Right ventricle myocardium superior (tissue), 1 donor: ENCODE results near the gene APBA1. TPM values are rescaled to one million over a fixed set of nuclear protein-coding genes. Genes with fewer than 3 reads are reported as not detected.

Source experiments
- ATAC-seq: fragments of 200-7000 bp; cut with Tn5 transposase; one replicate; pipeline ENCODE4 v1.9.1; 2020; ENCODE audit warnings: mild to moderate bottlenecking; ENCODE audit not compliant: poor library complexity
- DNase-seq: peaks from one replicate; pipeline ENCODE4 v3.0.0-alpha.2; 2020
- intact Hi-C: fragments of 100-400 bp; cut with DNase I; formaldehyde crosslinking; loops from one replicate; pipeline ENCODE4 v1.11.2; 2022
- total RNA-seq: library from RNA; stranded (reverse); fragmentation: NEBNext Ultra II Directional; extraction: Animal tissue kit (Norgen Biotek cat#: 25700); gene quantifications from one replicate; pipeline ENCODE4 v1.2.1, GENCODE V29; 2021
- donor health status: DM: no; HTN: yes; CAD: no; lungs with severe emphysema.

The APBA1 gene
- total RNA-seq, 1 donor from 2014 or later: 2.0 TPM

DNA sequence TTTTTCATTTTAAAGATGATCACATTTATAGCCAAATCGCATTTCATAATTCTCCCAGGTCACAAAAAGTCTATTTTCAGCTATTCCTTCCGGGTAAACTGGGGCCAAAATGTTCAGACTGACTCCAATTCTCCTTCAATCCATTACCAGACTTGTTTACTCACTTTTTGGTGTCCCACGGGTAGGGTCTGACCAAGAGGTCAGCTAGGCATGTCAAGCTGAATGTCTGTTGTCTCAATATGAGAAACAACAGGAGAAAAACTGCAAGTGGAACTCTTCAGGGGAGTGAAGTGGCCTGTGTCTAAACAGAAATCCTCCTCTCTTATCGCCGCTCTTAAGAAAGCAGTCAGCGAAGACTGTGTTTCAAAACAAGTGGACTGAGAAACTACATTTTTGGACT is 171.3 kb downstream of the APBA1 start:
- ATAC-seq (peak; percentile 51), DNase-seq (no peak)
- intact Hi-C loops: no loop called here

DNA sequence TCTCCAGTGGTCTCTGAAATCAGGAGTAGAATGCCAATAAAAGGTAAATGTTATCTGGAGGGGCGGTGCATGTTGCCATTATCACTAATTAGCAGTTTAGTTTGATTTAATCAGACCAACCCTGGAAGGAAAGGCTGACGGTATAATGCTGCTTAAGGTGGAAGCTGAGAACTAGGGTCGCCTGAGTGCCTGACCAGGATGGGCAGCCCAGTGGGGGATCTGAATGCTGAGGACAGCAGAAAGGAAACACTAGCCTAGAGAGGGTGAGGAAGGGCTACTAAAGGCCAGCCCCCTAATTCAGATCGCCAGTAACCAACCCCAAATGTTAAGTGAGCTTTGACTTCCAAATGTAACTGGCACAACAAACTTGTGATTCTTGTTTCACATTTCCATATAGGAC is 172.2 kb downstream of the APBA1 start:
- intact Hi-C loops: no loop called here
- no peak for DNase-seq
- ATAC-seq: no peak

DNA sequence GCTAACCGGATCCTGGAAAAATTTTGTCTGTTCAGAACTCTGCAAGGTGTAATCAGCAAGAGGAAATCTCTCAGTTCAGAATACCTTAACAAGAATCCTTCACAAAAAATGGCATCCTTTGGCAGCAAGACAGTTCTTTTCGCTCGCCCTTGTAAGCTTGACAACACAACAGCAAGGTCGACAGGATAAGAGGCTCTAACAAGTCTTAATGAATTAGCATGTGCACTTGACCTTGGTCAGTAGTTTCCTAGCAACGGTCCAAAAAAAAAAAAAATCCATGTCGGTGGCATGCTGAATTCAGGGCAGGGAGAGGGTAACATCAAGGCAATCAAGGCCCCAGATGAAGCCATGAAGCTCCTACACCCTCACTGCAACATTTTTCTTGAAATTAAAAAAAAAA is 172.8 kb downstream of the APBA1 start:
- ATAC-seq (no peak), DNase-seq (no peak)
- intact Hi-C loops: no loop called here

DNA sequence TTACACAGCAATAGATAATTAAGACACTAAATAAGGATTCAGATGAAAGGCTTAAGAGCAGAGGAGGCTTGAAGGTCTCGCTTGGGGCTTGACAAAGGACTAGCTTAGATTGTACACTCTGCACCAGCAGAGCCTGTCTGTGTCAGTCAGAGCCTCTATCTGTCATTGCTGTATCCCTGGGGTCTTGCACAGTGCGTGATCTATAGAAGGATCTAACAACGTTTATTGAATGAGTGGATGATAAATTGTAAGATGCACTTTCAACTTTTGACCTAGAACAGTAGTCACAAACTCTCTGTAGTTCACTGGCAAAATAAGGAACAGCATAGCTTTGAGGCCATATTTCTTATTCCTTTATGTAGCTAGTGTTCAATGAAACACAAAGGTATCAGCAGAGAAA is 173.7 kb downstream of the APBA1 start:
- ATAC-seq: no peak
- DNase-seq: no peak
- intact Hi-C loops: no loop called here

DNA sequence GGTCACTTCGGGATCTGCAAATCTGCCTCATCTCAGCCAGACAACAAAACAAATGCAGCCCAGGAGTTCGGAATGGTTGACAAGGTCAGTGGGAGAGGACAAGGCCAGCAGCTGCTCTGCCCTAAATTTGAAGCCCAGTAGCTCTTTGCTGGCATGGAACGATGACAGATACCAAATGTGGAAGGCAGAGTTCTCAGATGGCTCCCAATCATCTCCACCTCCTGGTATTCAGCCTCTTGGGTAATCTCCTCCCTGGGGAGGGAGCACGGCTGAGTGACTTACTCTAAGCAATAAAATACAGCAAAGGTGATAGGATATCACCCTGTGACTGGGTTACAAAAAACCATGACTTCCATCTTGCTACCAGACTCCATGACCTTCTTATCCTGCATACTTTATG is 174.4 kb downstream of the APBA1 start:
- DNase-seq: no peak
- intact Hi-C loops: no loop called here
- no peak for ATAC-seq

DNA sequence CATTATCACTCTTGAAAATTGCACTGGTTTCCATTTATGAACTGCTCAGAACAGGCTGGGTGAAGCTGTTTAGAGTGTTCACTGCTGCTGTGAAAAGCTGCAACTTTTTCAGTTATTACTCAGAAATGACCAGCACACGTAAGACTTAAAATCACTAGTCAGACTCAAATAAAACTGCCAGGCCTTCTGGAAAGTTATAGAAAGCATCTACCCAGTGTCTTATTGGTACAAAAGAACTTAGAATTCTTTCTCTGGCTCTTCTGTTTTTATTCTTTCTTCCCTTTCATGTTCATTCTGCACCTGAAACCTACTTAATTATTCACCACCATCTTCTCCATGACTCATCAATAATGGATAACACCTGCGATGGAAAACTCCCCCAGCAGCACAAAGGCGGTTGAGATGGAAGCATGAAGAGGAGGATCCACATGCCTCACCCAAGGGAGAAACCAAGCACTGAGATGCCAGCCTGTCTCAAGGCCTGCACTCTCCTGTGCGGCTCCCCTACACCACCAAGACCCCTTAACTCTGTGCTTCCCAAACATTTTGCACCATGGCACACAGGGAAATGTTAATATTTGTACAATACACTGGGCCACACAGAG is 175.2 kb downstream of the APBA1 start:
- intact Hi-C loops: no loop called here
- DNase-seq (no peak), ATAC-seq (no peak)

DNA sequence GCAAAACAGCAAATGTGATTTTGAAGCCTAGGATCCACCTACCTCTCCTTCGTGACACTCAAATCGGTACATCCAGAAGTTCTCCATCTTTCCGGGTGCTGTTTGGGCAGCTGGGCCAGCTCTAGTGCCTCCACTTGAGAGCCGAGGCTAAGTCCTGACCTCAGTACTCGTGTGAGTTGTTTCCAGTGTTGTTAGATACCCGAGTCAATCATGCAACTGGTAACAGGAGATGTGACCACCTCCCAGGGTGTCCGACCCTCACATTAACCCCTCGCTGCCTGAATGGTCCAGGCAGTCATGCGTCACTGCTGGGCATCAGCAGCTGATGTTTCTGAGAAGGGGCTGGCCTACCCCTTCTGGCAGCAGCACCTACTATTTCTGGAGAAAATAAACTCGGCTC is 176.9 kb downstream of the APBA1 start:
- DNase-seq: no peak
- intact Hi-C loops: no loop called here
- no peak for ATAC-seq

DNA sequence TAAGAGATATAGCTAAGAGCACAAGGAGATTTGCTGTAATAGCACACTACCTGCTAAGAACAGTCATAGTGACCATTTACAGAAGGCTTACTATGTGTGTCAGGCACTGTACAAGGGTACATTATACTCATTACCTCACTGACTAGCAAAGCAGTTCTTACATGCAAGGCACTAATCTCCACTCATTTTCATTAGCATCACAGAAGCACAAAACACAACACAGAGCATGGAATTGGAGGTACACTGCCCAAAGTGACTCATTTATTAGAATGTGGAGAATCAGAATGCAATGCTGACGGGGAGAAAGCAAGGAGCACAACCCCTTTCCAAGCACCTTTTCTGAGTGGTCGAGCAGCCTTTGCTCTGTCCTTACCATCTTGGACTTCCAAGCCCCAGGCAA is 177.4 kb downstream of the APBA1 start:
- no peak for DNase-seq
- intact Hi-C loops: no loop called here

DNA sequence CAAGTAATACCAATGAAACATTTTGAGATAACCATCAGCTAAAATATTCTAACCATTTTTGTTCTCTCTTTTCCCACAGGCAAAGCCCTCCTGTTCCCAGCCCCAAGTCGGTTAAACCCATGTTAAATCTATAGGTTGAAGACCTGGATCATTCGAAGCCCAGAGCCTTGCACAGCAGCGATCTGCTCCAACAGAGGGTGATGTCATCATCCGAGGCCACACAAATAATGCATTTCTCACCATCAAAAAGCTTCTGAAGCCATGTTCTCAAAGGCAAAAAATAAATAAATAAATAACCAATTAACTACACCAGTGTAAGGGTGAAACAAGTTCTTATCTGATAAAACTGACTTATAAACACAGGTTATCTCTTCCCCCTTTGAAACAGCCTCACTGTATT is 178.0 kb downstream of the APBA1 start:
- DNase-seq: no peak
- intact Hi-C loops: no loop called here
- no peak for ATAC-seq

More for the DNA sequence above, 177.4 kb downstream of the APBA1 start:
- no peak for ATAC-seq

DNA sequence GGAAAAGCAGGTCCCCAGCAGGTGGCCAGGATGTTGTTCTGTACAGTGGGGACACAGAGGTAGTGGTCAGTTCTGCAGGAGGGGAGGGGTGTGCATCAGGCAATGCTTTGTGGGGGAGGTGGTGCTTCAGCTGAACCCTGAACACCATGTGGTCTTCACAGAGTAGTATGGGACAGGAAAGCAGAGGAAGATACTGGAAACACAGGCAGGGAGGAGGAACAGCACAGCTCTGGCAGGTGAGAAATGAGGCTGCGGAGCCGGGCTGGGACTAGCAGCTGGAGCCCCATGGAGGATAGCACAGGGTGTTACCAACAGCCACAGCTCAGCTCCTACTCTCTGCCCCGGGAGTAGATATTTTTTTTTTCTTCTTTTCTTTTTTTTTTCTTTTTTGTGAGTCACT is 185.7 kb downstream of the APBA1 start:
- DNase-seq: no peak
- intact Hi-C loops: no loop called here
- no peak for ATAC-seq

DNA sequence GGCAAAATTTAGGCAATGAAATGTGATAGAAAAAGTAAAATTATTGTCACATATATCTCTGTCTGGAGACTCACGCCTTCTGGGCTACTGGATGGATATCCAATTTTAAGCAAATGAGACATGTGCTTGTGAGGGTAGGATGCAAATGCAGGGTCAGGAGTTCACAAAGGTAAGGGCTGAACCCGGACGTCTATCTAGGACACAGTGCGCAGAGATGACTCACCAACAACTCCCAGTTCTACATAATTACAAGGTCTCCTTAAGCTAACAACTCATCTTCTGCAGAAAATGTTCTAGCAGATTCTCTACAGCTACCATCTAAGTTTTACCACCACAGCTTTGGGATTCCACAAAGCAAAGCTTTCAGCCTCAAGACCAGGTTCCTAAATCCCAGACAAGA is 186.7 kb downstream of the APBA1 start:
- ATAC-seq (no peak), DNase-seq (no peak)
- intact Hi-C loops: no loop called here

DNA sequence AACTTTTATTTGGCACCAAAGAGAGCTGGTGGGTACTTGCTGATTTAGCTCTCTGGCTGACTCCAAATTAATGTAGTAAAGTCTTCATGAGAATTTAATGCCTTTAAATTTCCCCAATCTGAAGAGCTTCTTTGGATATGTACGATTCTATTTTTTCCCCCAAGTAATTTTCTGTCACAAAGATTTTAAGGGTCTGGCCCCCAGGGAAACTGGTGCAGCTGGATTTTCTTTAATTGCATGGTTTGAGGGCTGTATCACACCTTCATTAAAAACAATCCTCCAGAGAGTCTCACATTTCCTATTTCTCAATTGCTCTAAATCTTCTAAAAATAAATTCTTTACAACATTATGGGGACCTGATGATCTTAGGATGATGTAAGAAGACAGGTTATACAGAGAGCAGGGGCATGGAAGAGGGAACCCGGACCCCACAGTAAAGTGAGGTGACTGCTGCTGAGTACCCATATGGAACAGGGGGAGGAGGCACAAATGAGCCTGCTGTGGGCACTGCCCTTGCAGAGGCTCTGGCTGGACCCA is 188.2 kb downstream of the APBA1 start:
- DNase-seq (no peak), ATAC-seq (no peak)
- intact Hi-C loops: no loop called here

DNA sequence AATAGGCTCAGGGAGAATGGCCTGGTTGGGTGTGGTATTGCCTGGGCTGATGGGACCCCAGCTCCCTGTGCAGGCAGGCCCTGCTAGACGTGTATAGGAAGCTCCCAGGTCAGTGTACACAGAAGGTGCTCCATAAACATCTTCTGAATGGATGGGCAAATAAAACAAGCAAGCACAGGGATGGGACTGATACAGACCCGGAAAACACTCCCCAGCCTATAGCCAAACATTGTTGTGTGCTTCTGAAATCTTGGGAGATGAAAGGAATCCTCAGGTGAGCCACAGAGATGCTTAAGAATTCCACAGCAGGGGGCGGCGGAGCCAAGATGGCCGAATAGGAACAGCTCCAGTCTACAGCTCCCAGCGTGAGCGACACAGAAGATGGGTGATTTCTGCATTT is 195.4 kb downstream of the APBA1 start:
- intact Hi-C loops: no loop called here
- DNase-seq (no peak), ATAC-seq (no peak)

DNA sequence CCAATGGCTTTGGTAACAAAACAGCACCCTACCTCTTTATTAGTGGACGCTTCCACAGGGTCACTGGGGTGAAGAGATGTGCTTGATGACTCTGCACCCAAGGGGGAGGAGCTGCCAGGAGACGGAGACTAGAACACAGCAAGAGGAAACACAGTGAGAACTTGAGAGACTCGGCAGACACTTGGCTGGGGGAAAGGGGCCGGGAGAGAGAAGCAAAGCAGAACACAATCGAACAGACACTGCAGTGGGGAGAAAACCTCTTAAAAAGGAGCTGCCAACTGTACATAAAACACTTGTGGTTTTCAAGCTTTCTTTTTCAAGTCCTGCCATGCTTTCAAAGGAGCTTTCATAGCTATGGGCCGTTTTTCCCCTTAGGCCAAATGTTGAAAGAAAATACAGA is 196.2 kb downstream of the APBA1 start:
- DNase-seq: no peak
- ATAC-seq: no peak
- intact Hi-C loops: no loop called here

DNA sequence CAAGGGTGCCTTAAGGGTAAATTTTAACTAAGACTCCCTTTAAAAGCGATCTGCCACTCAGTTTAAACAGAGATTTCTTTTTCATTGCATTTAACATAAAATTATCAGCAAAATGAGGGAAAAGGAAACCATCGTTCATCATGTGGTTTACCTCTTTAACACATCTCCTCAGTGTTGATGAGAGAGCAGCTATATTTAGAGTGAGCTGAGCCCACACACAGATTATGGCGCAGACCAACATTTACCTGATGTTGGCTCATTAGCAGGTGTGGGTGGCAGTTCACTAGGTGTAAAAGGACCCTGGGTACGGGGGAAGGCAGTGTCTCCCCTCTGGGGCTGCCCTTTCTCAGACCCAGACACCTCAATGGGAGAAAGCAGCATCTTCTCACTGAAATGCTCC is 197.3 kb downstream of the APBA1 start:
- intact Hi-C loops: no loop called here
- DNase-seq (no peak), ATAC-seq (no peak)

DNA sequence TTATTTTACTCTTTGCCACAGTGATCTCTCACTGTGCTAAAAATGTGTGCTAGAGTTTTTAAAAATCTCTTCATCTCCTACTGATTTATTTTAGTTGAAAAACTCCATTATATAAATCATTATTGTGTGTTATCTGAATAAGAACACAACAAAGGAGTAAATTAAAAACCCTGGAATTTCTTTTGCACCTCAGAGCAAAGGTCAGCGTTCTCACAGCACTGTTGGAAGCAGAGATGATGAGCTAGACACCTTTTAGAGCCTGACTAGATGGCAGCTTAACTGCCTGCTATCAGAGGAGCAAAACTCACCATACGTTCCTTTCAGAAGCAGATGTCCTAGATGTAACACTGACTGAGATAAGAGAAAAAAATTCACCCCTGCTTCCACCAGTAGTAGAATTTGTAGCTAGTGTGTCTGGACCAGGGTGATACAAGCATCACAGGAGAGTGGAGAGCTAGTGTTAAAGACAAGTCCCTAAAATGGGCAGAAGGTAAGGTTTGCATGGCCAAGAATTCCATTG is 200.0 kb downstream of the APBA1 start:
- ATAC-seq (no peak), DNase-seq (no peak)
- intact Hi-C loops: no loop called here

DNA sequence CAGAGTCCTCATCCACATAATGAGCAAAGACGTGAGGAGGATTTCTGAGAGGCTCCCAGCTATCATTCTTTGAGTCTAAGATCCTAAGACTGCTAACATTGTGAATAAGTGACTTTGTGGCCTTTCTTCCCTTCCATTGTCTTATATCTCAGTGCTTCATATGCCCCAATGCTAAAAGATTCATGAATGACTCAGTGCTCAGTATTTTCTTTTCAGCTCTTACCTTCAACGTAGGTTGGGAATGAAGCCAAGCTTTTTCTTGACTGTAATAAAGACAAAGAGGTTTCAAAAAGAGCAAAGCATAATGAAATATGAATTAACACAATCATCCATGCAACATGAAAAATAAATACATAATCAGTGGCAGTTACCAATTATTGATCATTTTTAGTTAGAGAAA is 200.7 kb downstream of the APBA1 start:
- intact Hi-C loops: no loop called here
- ATAC-seq (no peak), DNase-seq (no peak)

DNA sequence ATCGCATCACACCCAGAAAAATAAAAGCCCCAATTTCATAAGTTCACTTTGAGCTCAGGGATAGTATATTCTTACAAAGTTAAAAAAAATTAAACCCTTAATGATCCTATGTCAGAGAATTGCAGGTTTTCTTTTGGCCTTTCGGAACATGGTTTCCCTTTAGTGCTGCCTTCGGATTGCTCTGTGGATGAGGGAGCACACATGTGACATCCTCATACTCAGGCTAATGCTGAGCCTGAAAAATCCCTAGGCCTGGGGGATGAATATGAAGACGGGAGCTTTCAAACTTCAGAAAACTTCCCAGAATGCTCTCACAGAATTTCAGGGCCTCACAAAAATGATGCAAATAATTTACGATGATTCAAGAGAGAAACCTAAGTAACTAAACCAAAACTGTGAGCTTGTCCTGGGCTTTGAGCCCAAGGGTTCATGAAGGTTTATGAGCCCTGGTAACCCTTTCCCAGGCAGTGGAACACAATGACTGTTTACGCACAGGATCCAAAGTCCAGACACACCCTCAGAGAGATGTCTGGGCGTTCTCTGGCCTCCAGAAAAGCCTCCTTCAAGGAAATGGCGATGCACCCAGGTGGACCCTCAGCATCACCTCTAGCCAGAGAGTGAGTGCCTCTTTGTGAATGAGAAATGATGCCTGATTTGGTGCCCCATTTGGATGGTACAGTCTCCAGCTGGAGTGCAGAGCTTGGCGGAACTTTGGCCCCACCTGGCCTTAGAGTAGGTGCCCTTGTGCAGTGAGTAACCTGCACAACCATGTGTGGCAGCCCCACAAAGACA is 201.8 kb downstream of the APBA1 start:
- ATAC-seq: peak; percentile 53
- DNase-seq: no peak
- intact Hi-C loops: no loop called here

DNA sequence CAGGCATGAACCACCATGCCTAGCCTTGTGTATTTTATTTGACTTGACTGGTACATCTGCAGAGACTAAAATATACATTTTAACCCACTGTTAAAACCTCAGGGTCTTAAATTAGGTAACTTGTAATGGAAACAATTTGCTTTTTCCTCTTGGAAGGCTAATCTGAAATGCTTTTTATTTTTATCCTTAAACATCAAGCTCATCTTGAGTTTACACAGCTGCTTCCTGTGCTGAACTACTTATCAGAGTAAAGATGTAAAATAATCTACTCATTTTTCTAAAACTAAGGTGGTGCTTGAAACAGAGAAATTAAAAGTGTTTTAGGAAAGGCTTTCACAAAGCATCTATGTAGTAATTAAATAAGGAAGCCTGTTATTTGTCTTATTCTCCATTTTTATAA is 203.0 kb downstream of the APBA1 start:
- ATAC-seq (no peak), DNase-seq (no peak)
- intact Hi-C loops: no loop called here

DNA sequence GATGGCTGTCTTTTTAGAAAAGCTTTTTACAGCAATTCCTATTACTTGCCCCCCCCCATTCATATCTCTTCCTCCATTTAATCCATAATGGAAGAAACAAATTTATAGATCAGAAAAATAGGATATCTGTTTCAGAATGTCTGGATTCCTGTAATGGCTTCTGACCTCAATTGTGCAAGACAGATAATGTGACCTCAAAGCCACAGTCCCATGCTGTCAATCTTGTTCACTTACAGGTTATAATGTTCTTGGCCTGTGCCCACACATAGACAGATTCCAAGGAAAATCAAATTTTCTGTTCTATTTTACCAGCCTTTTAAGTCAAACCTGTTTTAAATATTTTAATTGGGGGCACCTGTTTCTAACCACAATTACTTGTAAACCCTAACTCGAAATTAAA is 203.8 kb downstream of the APBA1 start:
- DNase-seq (no peak), ATAC-seq (no peak)
- intact Hi-C loops: no loop called here
